Body of pancreas (tissue), 4 donors: ENCODE measurements around the gene UCKL1. TPM values are rescaled to one million over a fixed set of nuclear protein-coding genes. Genes with fewer than 3 reads are reported as not detected.

Experiments used
- ATAC-seq: fragments of 150-250 bp; one replicate; pipeline ENCODE4 v1.9.1; 2016
- DNase-seq, 4 donors: peaks; one replicate each; pipeline ENCODE4 v3.0.0-alpha.2; 2019
- H3K27ac ChIP-seq, 4 donors: fragments of 200-600 bp; sonication (generic); 1 replicate in 3 of 4; 2 replicates in 1 of 4; pipeline versions ENCODE4 v1.5.1 to v1.6.1; 2016 to 2019; ENCODE audit warnings: mild to moderate bottlenecking in 1 of 4, mixed read lengths in 1 of 4, moderate library complexity in 1 of 4
- H3K27me3 ChIP-seq, 2 donors: fragments of 200-600 bp; sonication (generic); one replicate each; pipeline ENCODE4 v1.6.0; 2016; ENCODE audit warnings: mild to moderate bottlenecking in 1 of 2
- H3K36me3 ChIP-seq, 2 donors: fragments of 200-600 bp; sonication (generic); replicated peaks in 1 of 2; 2 replicates each; pipeline ENCODE4 v1.5.1; 2016; ENCODE audit warnings: low read depth in 2 of 2; ENCODE audit not compliant: insufficient read depth in 1 of 2
- H3K4me1 ChIP-seq: fragments of 200-600 bp; sonication (generic); one replicate; pipeline ENCODE4 v1.6.0; 2016
- H3K4me3 ChIP-seq, 2 donors: fragments of 200-600 bp; sonication (generic); 1 replicate in 1 of 2; 2 replicates in 1 of 2; pipeline ENCODE4 v1.5.1; 2016 to 2019
- H3K9me3 ChIP-seq, 3 donors: fragments of 200-600 bp; sonication (generic); 1 replicate in 2 of 3; 2 replicates in 1 of 3; pipeline ENCODE4 v1.5.1; 2016
- POLR2A ChIP-seq, 3 donors: fragments of 450-650 bp; IDR thresholded peaks; one replicate each; pipeline ENCODE4 v1.6.1; 2016; ENCODE audit warnings: antibody characterized with exemption in 3 of 3, mild to moderate bottlenecking in 2 of 3
- WGBS, 2 donors: methylation state at CpG; one replicate each; pipeline ENCODE4 v1.1.5; 2017; 5-methylcytosine and 5-hydroxymethylcytosine counted together
- intact Hi-C: fragments of 100-400 bp; cut with DNase I; formaldehyde crosslinking; loops from one replicate; pipeline ENCODE4 v1.15.1; 2023
- total RNA-seq, 2 donors: library from RNA; depleted of rRNA; stranded (reverse); fragments of >200 nt; gene quantifications; one replicate each; pipeline ENCODE4 v1.1.0, GENCODE V29; 2016
- TF ChIP-seq, protein P1 (sequence below), 7 experiments: fragments of 450-650 bp in 4 of 7; fragments of 200-600 bp in 3 of 7; sonication (generic) in 3 of 7; IDR thresholded peaks; one replicate each; pipeline ENCODE4 v1.5.1; 2016 to 2019; ENCODE audit warnings: antibody characterized with exemption in 7 of 7

Gene UCKL1
- total RNA-seq, 2 donors from 2014 or later, result 21.0 to 26.0 TPM

DNA sequence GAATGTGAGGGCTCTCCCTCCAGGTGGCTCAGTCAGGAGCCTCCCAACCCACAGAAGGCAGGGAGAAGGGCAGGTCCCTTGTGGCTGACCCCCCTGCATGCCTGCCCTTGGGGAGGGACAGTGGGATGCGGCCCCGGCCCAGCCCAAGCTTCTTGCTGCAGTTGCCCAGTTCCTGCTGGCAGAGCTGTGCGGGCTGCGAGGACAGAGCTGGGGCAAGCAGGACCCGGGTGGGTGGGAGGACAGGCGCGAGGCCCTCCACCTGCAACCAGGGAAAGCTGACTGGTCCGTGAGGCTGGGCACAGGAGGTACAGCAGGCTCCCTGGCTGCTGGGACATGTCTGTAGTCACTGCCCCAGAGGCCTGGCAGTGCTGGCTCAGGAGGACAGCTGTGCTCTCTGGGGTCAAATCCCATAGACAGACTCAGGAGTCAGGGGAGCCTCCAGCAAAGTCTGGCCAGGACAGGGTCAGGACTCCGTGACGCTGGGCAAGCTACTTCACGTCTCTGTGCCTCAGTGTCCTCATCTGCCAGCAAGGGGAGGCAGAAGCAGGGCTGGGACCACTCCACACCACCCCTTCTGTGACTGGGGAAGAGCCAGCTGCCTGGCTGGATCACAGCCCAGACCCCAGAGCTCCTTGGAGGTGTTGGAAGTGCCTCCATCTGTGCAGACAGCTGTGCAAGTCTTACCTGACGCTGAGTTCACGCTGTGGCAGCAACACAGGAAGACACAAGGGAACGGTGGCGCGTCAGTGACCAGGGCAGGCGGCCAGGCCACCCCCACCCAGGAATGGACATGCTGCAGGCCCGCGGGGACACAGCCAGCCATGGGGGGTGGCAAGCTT is 13.0 kb downstream of the UCKL1 start:
- H3K4me3 ChIP-seq, result no peak overlapping the region
- WGBS, 2 donors, result 85% methylated on average over 19 of the region's 19 CpGs; no CpG with 5 or more reads in 1 of the 2 donors
- H3K4me1 ChIP-seq, result peaks cover 14% of the 10 kb centered on the region
- no peaks in the 10 kb centered on the region for H3K27me3 ChIP-seq
- ATAC-seq, result no peak
- TF ChIP-seq, protein P1, sequence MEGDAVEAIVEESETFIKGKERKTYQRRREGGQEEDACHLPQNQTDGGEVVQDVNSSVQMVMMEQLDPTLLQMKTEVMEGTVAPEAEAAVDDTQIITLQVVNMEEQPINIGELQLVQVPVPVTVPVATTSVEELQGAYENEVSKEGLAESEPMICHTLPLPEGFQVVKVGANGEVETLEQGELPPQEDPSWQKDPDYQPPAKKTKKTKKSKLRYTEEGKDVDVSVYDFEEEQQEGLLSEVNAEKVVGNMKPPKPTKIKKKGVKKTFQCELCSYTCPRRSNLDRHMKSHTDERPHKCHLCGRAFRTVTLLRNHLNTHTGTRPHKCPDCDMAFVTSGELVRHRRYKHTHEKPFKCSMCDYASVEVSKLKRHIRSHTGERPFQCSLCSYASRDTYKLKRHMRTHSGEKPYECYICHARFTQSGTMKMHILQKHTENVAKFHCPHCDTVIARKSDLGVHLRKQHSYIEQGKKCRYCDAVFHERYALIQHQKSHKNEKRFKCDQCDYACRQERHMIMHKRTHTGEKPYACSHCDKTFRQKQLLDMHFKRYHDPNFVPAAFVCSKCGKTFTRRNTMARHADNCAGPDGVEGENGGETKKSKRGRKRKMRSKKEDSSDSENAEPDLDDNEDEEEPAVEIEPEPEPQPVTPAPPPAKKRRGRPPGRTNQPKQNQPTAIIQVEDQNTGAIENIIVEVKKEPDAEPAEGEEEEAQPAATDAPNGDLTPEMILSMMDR (IDR thresholded peaks at IDR 0.05), result no peak
- no peak for TF ChIP-seq POLR2A (IDR thresholded peaks at IDR 0.05)
- H3K27ac ChIP-seq, result no peak overlapping the region
- intact Hi-C loops, result no loop called here
- peak in 1 of 4 donors; percentile 22 for DNase-seq
- H3K36me3 ChIP-seq, result peaks cover 0 to 32% of the 10 kb centered on the region in 2 donors
- no peaks in the 10 kb centered on the region for H3K9me3 ChIP-seq

DNA sequence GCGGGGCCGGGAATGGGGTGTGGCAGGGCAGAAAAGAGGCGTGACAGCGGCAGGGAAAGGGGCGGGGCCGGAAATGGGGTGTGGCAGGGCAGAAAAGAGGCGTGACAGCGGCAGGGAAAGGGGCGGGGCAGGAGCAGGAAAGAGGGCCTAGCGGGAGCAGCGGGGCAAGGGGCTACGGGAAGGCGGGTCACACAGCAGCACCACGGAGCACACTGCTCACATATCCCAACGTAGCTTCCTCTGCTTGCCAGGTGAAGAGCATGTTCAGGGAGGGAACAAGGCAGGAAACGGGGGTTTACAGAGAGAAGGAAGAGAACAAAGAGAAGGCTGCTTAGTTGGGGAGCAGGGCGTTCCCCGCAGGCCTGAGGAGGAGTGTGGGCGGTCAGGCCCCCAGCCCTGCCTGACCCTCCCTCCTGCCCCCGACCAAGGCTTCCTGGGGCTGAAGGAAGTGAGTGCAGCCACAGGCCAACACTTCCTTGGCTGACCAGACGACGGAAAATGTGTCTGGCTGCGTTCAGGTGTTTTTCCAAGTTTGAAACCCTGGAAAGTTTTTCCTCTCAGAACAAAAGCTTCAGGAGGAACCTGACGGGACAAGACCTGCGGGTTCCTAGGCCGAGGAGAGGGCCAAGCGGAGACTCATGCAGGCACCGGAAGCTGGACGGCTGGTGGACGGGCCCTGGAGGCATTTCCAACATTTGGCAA is 13.8 kb downstream of the UCKL1 start:
- ATAC-seq, result no peak
- WGBS, 2 donors, result 69 to 72% methylated on average over 26 to 30 of the region's 30 CpGs
- peak overlapping the region in 2 of 4 donors; percentile 12 to 34 for H3K27ac ChIP-seq
- peaks cover 0 to 32% of the 10 kb centered on the region in 2 donors for H3K36me3 ChIP-seq
- intact Hi-C loops, result no loop called here
- H3K27me3 ChIP-seq, result no peaks in the 10 kb centered on the region
- H3K4me3 ChIP-seq, result no peak overlapping the region
- no peaks in the 10 kb centered on the region for H3K9me3 ChIP-seq
- DNase-seq, result peak in 1 of 4 donors; percentile 24
- no peak for TF ChIP-seq POLR2A (IDR thresholded peaks at IDR 0.05)
- TF ChIP-seq, protein P1 (IDR thresholded peaks at IDR 0.05), result no peak
- peaks cover 6% of the 10 kb centered on the region for H3K4me1 ChIP-seq

DNA sequence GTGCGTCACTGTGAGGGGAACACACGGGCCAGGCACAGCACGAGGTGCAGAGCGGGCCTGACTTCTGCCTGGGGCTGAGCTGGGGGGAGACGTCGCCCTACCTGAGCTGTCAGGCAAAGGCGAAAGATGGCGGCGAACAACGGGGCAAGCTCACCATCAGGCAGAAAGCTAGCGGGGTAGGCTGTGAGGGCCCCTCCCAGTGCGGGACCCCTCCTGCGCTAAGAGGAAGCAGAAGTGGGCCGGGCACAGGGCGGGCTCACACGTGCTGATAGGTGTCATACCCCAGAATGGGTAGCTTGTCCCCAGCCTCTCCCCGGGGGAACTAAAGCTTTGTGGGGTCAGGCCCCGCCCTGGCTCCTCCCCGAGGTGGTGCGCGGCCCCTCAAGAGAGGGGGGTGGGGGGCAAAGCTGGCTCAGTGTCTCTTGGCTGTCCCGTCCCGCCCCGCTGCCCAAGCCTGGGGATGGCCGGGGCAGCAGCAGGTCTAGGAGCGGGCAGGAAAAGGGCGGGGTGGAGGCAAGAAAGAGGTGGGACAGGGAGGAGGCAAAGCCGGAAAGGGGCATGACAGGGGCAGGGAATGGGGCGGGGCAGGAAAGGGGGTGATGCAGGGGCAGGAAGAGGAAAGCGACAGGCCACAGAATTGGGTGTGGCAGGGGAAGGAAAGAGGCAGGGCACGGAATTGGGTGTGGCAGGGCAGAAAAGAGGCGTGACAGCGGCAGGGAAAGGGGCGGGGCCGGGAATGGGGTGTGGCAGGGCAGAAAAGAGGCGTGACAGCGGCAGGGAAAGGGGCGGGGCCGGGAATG is 14.7 kb downstream of the UCKL1 start:
- TF ChIP-seq POLR2A (IDR thresholded peaks at IDR 0.05), result no peak
- TF ChIP-seq, protein P1 (IDR thresholded peaks at IDR 0.05), result no peak
- Histone ChIP-seq H3K36me3 (peaks cover 0 to 32% of the 10 kb centered on the region in 2 donors), H3K9me3 (no peaks in the 10 kb centered on the region), H3K4me3 (no peak overlapping the region), H3K27me3 (no peaks in the 10 kb centered on the region), H3K27ac (peak overlapping the region in 2 of 4 donors; percentile 8 to 36), H3K4me1 (no peaks in the 10 kb centered on the region)
- intact Hi-C loops, result no loop called here
- ATAC-seq, result no peak
- 79 to 92% methylated on average over 23 to 30 of the region's 39 CpGs for WGBS, 2 donors
- DNase-seq, result peak in 2 of 4 donors; percentile 10 to 51

DNA sequence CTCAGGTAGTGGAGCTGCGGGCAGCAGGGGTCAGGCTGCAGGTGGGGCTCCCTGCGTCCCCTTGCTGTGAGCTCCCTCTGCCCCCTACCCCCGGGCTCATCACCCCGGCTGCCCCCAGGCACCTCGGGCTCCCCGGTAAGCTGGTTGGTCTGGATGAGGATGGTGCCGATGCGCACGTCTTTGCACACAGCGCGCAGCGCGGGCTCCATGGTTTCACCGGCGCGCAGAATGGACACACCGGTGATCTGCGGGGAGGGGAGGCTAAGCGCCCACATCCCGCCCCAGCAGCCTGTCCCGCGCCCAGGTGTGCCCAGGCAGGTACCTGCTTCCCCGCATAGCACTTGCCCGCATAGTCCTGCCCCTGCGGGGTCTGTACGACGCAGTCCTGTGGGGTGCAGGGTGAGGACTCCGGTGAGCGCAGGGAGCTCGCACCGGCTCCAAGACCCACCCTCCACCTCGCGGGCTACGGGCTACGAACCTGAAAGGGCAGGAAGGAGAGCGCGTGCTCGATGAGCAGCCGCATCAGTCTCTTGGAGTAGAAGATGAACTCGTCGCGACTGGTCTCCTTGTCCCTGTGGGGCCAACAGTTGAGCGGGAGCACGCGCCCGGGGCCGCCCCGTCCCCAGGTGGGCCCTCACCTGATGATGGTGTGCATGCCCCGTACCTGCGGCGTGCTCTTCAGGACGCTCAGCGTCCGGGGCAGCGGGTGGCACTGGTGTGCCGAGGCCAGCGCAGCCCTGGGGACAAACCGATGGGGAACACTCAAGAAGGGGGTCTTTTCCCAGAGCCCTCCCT is 15.5 kb downstream of the UCKL1 start:
- H3K27ac ChIP-seq, result peak overlapping the region in 1 of 4 donors; percentile 36
- H3K27me3 ChIP-seq, result no peaks in the 10 kb centered on the region
- no peak for ATAC-seq
- WGBS, 2 donors, result 93 to 100% methylated on average over 1 to 38 of the region's 58 CpGs
- no peaks in the 10 kb centered on the region for H3K4me1 ChIP-seq
- DNase-seq, result no peak
- TF ChIP-seq, protein P1 (IDR thresholded peaks at IDR 0.05), result no peak
- TF ChIP-seq POLR2A (IDR thresholded peaks at IDR 0.05), result no peak
- H3K4me3 ChIP-seq, result no peak overlapping the region
- peaks cover 0 to 32% of the 10 kb centered on the region in 2 donors for H3K36me3 ChIP-seq
- no peaks in the 10 kb centered on the region for H3K9me3 ChIP-seq
- intact Hi-C loops, result no loop called here
